Measurements from ENCODE around the gene FHIT. TPM values are rescaled to one million over a fixed set of nuclear protein-coding genes. Genes with fewer than 3 reads are reported as not detected.

The FHIT gene
- total RNA-seq, 1 experiment from 2014 or later = 3.6 TPM

GRCh38 chr3:60198179-60198720, 1053.0 kb downstream of the FHIT start:
- Histone ChIP-seq H3K9me2 (replicated peaks; ENCODE audit: low read length) (no peaks in the 10 kb centered on the region), H3K36me3 (ENCODE audit: low read depth, low read length) (no peaks in the 10 kb centered on the region), H3K9me3 (ENCODE audit: low read length) (no peaks in the 10 kb centered on the region), H3K79me2 (ENCODE audit: low read length) (no peaks in the 10 kb centered on the region), H3K4me1 (ENCODE audit: insufficient read depth, low read length) (no peaks in the 10 kb centered on the region), H3K27me3 (ENCODE audit: low read length) (no peaks in the 10 kb centered on the region), H3K9ac (ENCODE audit: low read length) (no peak overlapping the region), H3K4me3 (ENCODE audit: low read length) (no peak overlapping the region), H3F3A (ENCODE audit: low read length, unreplicated experiment) (no peaks in the 10 kb centered on the region), H2AFZ (ENCODE audit: low read length) (no peak overlapping the region), H4K20me1 (ENCODE audit: low read length) (no peaks in the 10 kb centered on the region), H3K27ac (ENCODE audit: low read length) (no peak overlapping the region), H3K4me2 (ENCODE audit: low read length) (no peak overlapping the region)
- TF ChIP-seq EZH2 (IDR thresholded peaks at IDR 0.05; ENCODE audit: low read length, unreplicated experiment) (no peak), EZH2phosphoT487 (IDR thresholded peaks at IDR 0.05; ENCODE audit: borderline replicate concordance, low read length) (no peak), CTCF (conservative IDR thresholded peaks at IDR 0.05; ENCODE audit: low read depth, low read length) (no peak)
- intact Hi-C loops (cut with micrococcal nuclease) = no loop called here
- CTCF ChIA-PET = no interaction called here
- POLR2A ChIA-PET (ENCODE audit: unreplicated experiment) = no interaction called here
- BruUV-seq (replicated peaks) = no TSS peak
- DNase-seq = no peak
- no peak for ATAC-seq

GRCh38 chr3:60192297-60193114, 1058.7 kb downstream of the FHIT start:
- no peaks in the 10 kb centered on the region for H3K79me2 ChIP-seq (ENCODE audit: low read length)
- H4K20me1 ChIP-seq (ENCODE audit: low read length) = no peaks in the 10 kb centered on the region
- intact Hi-C loops (cut with micrococcal nuclease) = no loop called here
- H3K4me1 ChIP-seq (ENCODE audit: insufficient read depth, low read length) = no peaks in the 10 kb centered on the region
- H2AFZ ChIP-seq (ENCODE audit: low read length) = no peak overlapping the region
- no peaks in the 10 kb centered on the region for H3K9me3 ChIP-seq (ENCODE audit: low read length)
- DNase-seq (no peak), ATAC-seq (no peak)
- ChIA-PET CTCF (no interaction called here), POLR2A (ENCODE audit: unreplicated experiment) (no interaction called here)
- no TSS peak for BruUV-seq (replicated peaks)
- no peak overlapping the region for H3K4me3 ChIP-seq (ENCODE audit: low read length)
- H3K27me3 ChIP-seq (ENCODE audit: low read length) = peaks cover 11% of the 10 kb centered on the region
- no peak overlapping the region for H3K4me2 ChIP-seq (ENCODE audit: low read length)
- H3K9ac ChIP-seq (ENCODE audit: low read length) = no peak overlapping the region
- no peaks in the 10 kb centered on the region for H3F3A ChIP-seq (ENCODE audit: low read length, unreplicated experiment)
- TF ChIP-seq EZH2phosphoT487 (IDR thresholded peaks at IDR 0.05; ENCODE audit: borderline replicate concordance, low read length) (no peak), EZH2 (IDR thresholded peaks at IDR 0.05; ENCODE audit: low read length, unreplicated experiment) (no peak), CTCF (conservative IDR thresholded peaks at IDR 0.05; ENCODE audit: low read depth, low read length) (no peak)
- no peak overlapping the region for H3K27ac ChIP-seq (ENCODE audit: low read length)
- H3K9me2 ChIP-seq (replicated peaks; ENCODE audit: low read length) = no peaks in the 10 kb centered on the region
- H3K36me3 ChIP-seq (ENCODE audit: low read depth, low read length) = no peaks in the 10 kb centered on the region

- H3K27me3 ChIP-seq (ENCODE audit: low read length) = peaks cover 11% of the 10 kb centered on the region
- no peak overlapping the region for H3K27ac ChIP-seq (ENCODE audit: low read length)
- no peak for DNase-seq
- no peak overlapping the region for H2AFZ ChIP-seq (ENCODE audit: low read length)
- no peak overlapping the region for H3K9ac ChIP-seq (ENCODE audit: low read length)
- BruUV-seq (replicated peaks) = no TSS peak
- H4K20me1 ChIP-seq (ENCODE audit: low read length) = no peaks in the 10 kb centered on the region
- H3K4me3 ChIP-seq (ENCODE audit: low read length) = no peak overlapping the region
- TF ChIP-seq EZH2 (IDR thresholded peaks at IDR 0.05; ENCODE audit: low read length, unreplicated experiment) (no peak), CTCF (conservative IDR thresholded peaks at IDR 0.05; ENCODE audit: low read depth, low read length) (no peak), EZH2phosphoT487 (IDR thresholded peaks at IDR 0.05; ENCODE audit: borderline replicate concordance, low read length) (no peak)
- no peak overlapping the region for H3K4me2 ChIP-seq (ENCODE audit: low read length)
- no peaks in the 10 kb centered on the region for H3K79me2 ChIP-seq (ENCODE audit: low read length)
- no peak for ATAC-seq
- POLR2A ChIA-PET (ENCODE audit: unreplicated experiment) = no interaction called here
- CTCF ChIA-PET = no interaction called here
- H3K4me1 ChIP-seq (ENCODE audit: insufficient read depth, low read length) = no peaks in the 10 kb centered on the region
- H3K9me3 ChIP-seq (ENCODE audit: low read length) = no peaks in the 10 kb centered on the region
- intact Hi-C loops (cut with micrococcal nuclease) = no loop called here
- H3F3A ChIP-seq (ENCODE audit: low read length, unreplicated experiment) = no peaks in the 10 kb centered on the region
- H3K9me2 ChIP-seq (replicated peaks; ENCODE audit: low read length) = no peaks in the 10 kb centered on the region
- H3K36me3 ChIP-seq (ENCODE audit: low read depth, low read length) = no peaks in the 10 kb centered on the region
Observed at GRCh38 chr3:60190073-60190472, 1061.2 kb downstream of the FHIT start.

All from PC-3 (cell line).